GM19452 (cell line): Measurements from ENCODE around the gene BRD2.
"Not testable (repeated sequence)": the region's sequence is repeated elsewhere in the genome, so short reads cannot be mapped to it uniquely, and the experiment has no call there.

Source experiments
- ATAC-seq: cut with Tn5 transposase; IDR thresholded peaks from one replicate; pipeline ENCODE4 v1.9.1; 2021; ENCODE audit not compliant: unreplicated experiment

Gene BRD2

GRCh38 chr6:32968093-32968866 is at the start of gene BRD2:
BRD2 (plus strand) TSS chr6:32968594; CDS start chr6:32972899, 4,305 bp downstream.
- peak; percentile 36 for ATAC-seq

- ATAC-seq, result no peak
Observed at GRCh38 chr6:32920715-32921114, 47.7 kb upstream of the BRD2 start.

- ATAC-seq, result no peak
Observed at GRCh38 chr6:32922083-32922482, 46.3 kb upstream of the BRD2 start.

- ATAC-seq, result no peak
Observed at GRCh38 chr6:32931211-32931610, 37.2 kb upstream of the BRD2 start.

- no peak for ATAC-seq
Observed at GRCh38 chr6:32932132-32932868, 36.1 kb upstream of the BRD2 start.

GRCh38 chr6:32933661-32934085 is 34.7 kb upstream of the BRD2 start:
- no peak for ATAC-seq

- ATAC-seq, result no peak
Observed at GRCh38 chr6:32935551-32936238, 32.7 kb upstream of the BRD2 start.

GRCh38 chr6:32936239-32937152 is 31.9 kb upstream of the BRD2 start:
- no peak for ATAC-seq

GRCh38 chr6:32937230-32937633 is 31.2 kb upstream of the BRD2 start:
- no peak for ATAC-seq

- no peak for ATAC-seq
Observed at GRCh38 chr6:32938494-32938893, 29.9 kb upstream of the BRD2 start.

GRCh38 chr6:32940656-32941213 is 27.7 kb upstream of the BRD2 start, which contains the start of gene HLA-DMB:
HLA-DMB (minus strand) TSS chr6:32941028; CDS start chr6:32940807, 221 bp downstream.
- ATAC-seq, result peak; percentile 49

GRCh38 chr6:32941214-32941768 is 27.1 kb upstream of the BRD2 start:
- ATAC-seq, result peak; percentile 49

- ATAC-seq, result not testable (repeated sequence)
Observed at GRCh38 chr6:32942555-32943123, 25.8 kb upstream of the BRD2 start.

GRCh38 chr6:32943864-32944649 is 24.3 kb upstream of the BRD2 start:
- ATAC-seq, result peak; percentile 37

- ATAC-seq, result no peak
Observed at GRCh38 chr6:32945108-32945760, 23.2 kb upstream of the BRD2 start.

GRCh38 chr6:32945953-32946352 is 22.4 kb upstream of the BRD2 start:
- ATAC-seq, result no peak

GRCh38 chr6:32946893-32947292 is 21.5 kb upstream of the BRD2 start:
- ATAC-seq, result no peak
